SKM-1 treated with dmso at 0.1 percent for 144 hours (cell line): Measurements from ENCODE around the gene FAM193A.
A peak's percentile ranks its signal among the peaks of the same experiment; 100 is the strongest.
"Not testable (repeated sequence)": the region's sequence is repeated elsewhere in the genome, so short reads cannot be mapped to it uniquely, and the experiment has no call there.

ENCODE experiments used
- DNase-seq: peaks from one replicate; lab custom pipeline; 2025; ENCODE audit not compliant: unreplicated experiment; lab: John Stamatoyannopoulos, UW

The FAM193A gene

GRCh38 chr4:2536193-2537010 lies at the start of gene FAM193A:
Gene FAM193A (plus strand): TSS chr4:2536647. CDS start chr4:2536916, 269 bp downstream.
- peak; percentile 100 for DNase-seq

GRCh38 chr4:2486981-2487380 lies 49.5 kb upstream of the FAM193A start:
- DNase-seq: no peak

DNA sequence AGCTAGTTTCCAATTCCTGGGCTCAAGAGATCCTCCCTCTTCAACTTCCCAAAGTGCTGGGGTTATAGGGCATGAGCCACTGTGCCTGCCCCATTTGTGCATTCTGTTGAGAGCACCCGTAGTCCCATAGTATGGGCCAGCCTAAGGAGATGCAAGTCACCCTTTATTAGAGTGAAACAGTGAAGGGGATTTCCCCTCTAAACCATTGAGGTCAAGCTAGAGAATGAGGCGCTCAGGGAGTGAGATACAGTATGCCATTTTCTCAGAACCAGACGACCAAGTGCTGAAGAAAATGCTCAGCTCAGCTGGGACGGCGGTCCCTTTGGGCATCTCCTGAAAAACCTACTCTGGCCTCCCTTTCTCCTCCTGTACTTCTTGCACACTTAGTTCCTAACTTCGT lies 48.8 kb upstream of the FAM193A start:
- no peak for DNase-seq

DNA sequence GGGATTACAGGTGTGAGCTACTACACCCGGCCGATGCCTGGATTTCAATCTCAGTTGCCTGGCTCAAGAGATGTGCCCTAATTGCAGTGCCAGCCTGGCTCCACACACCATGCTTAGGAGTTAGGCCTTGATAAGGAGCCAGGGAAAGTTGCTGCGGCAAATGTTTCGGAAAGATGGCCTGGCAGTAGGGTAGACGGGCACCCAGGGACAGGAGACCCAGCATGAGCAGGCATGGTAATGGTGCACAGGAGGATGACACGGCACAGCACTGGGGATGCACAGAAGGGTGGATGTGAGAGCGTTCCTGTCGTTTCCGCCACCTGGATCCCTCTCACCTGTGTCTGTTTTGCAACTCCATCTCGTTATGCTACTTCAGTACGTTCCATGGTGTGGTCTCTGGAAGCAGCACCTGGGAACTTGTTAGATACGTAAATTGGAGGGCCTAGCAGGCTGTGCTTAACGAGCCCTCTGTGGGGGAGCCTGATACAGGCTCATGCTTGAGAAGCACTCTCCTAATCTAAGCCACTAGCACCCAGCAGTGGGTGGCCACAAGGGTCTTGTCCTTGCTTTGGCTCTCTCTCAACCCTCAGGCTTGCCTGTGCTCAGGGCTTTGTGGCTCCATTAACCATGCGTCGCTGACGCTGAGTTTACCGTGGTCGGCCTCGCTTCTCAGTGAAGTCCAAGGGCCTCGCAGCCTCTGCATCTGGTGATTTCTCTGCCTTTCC lies 47.2 kb upstream of the FAM193A start:
- DNase-seq: no peak

- DNase-seq: no peak
Observed at GRCh38 chr4:2489841-2490552, 46.5 kb upstream of the FAM193A start.

DNA sequence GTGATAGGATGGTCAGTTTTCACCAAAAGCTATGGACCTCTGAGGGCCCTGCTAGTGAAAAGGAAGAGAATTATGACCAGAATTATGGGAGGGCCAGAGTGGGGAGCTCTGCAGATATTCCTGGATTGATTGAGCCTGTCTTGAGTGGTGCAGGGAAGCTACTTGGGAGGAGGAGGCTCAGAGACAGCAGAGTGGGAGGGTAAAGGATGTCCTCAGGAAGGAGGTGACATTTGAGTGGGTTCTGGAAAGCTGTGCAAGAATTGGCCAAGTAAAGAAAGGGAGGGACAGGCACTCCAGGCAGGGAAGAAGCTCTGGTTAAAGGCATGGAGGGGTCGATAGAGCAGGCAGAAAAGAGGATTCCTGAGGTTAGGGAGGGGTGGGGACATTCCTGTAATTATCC lies 43.5 kb upstream of the FAM193A start:
- no peak for DNase-seq

- DNase-seq: no peak
Observed at GRCh38 chr4:2494992-2495391, 41.5 kb upstream of the FAM193A start.

DNA sequence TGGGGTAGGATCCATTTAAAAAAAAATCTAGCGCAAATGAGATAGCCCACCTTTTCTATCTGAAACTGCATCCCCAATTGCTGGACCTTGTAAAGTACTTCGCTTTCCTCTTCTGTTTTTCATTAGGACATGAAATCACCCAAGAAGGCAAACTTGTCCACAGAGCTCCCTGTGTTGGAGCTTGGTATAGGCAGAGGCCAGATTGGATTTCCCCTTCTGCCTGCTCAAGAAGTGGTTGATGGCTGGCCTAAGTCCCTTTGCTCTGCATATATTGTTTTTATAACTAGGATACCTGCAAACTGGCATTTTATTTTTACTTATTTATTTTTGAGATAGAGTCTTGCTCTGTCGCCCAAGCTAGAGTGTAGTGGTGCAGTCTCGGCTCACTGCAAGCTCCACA lies 39.1 kb upstream of the FAM193A start:
- no peak for DNase-seq

DNA sequence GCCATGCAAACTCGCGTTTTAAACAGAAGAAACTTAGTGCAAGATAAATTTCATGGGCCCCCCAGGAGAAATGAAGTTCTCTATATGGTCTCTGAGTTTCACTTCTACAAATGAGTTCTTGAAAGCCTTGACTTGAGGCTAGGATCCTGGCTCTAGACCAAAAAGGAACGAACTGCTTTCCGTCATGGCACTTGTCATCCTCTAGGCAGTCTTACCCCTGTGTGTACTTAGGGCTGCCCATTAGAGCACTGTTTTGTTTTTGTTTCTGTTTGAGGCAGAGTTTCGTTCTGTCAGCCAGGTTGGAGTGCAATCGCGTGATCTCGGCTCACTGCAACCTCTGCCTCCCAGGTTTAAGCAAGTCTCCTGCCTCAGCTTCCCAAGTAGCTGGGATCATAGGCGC lies 38.5 kb upstream of the FAM193A start:
- no peak for DNase-seq

DNA sequence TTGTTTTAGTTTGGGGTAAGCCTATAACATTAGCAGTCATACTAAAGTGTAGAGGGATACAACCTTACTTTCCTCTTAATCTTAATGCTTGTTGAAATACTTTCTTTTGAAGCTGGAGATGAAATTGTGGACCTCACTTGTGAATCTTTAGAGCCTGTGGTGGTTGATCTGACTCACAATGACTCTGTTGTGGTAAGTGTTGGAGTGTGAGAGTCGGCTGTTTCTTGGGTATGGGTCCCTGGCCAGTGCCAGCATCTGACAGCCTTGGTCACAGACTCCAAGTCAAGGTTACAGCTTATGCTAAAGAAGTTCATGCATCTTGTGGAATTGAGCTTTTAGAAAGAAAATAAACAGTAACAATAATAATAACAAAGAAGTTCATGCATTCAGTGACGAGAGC lies 35.9 kb upstream of the FAM193A start:
- DNase-seq: no peak

DNA sequence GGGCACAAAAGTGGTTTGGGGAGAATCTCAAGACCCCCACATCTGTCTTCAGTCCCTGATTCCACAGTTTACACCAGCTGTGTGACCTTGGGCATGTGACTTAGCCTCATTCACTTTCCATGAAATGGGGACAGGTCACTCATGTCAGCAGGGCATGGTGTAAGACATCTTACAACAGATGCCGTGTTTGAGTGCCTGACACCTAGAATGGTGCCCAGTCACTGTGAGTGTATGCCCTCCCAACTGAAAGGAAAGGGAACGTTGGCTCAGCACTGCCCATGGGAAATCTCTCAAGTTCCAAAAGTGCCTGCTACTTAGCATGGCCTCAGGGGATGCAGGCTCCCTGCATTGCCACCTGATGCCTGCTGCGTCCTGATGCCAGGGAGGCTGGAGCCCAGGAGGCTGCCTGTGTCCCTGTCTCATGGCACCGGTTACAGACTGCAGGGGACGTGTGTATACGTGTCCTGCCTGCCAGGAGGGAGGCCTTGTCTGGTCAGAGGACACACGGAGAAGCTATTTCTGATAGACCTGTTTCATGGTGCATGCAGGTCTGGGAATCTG lies 35.3 kb upstream of the FAM193A start:
- DNase-seq: no peak

DNA sequence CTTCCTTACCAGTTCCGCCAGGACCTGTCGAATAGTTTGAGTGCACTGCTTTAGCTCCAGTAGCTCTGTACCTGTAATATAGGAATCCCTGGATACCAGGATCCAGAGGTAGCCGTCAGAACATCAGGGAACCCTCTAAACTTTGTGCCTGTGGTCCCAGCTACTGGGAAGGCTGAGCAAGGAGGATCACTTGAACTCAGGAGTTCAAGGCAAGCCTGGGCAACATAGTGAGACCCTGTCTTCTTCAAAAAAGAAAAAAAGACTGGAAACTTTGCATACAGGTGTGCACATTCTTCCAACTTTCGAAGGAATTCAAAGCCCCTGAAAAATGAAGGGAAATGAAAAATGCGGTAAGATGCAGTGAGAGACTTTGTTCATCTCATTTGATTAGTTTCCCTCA lies 32.6 kb upstream of the FAM193A start:
- no peak for DNase-seq

GRCh38 chr4:2507259-2507658 lies 29.2 kb upstream of the FAM193A start:
- no peak for DNase-seq

DNA sequence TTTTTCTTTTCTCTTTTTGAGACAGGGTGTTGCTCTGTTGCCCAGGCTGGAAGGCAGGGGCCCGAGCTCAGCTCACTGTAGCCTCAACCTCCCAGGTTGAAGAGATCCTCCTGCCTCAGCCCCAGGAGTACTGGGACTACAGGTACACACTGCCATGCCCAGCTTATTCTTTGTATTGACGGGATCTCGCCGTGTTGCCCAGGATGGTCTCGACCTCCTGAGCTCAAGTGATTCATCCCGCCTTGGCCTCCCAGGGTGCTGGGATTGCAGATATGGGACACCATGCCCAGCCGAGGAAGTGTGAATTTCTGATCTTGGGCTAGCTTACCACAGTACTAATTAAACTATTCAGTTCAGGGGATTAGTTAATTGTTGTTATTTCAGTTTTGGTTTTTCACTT lies 28.6 kb upstream of the FAM193A start:
- DNase-seq: no peak

- no peak for DNase-seq
Observed at GRCh38 chr4:2510351-2511259, 25.8 kb upstream of the FAM193A start.

- no peak for DNase-seq
Observed at GRCh38 chr4:2511645-2512131, 24.8 kb upstream of the FAM193A start.

DNA sequence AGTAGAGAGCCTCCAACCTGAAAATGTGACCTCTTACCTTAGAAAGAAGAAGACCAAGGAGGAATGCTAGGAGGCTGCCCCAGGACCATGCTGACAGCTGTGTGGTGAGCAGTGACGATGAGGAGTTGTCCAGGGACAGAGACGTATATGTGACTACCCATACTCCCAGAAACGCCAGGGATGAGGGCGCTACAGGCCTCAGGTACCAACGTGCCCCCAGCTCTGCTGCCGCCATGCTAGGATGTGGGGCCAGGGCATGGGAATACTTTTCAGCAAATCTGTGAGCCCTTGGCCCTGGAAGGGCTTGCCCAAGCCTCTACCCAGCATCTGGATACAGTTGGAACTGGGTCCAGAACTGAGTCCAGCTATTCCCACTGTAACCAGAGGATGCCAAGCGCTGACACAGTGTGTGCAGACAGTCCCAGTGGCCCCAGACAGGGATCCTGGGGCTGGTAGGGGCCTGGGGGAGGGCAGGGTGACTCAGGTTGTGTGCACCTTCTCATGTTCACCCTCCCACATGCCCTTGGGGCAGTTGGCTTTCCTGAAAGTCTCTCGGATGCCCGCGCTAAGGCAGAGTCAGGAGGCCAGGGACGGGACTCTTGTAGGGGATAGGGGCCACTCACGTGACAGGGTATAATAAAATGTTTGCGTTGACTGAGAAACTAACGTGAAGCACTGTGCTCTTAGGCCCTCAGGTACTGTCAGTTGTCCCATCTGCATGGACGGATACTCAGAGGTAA lies 23.9 kb upstream of the FAM193A start:
- DNase-seq: no peak

- DNase-seq: not testable (repeated sequence)
Observed at GRCh38 chr4:2514193-2514592, 22.3 kb upstream of the FAM193A start.

DNA sequence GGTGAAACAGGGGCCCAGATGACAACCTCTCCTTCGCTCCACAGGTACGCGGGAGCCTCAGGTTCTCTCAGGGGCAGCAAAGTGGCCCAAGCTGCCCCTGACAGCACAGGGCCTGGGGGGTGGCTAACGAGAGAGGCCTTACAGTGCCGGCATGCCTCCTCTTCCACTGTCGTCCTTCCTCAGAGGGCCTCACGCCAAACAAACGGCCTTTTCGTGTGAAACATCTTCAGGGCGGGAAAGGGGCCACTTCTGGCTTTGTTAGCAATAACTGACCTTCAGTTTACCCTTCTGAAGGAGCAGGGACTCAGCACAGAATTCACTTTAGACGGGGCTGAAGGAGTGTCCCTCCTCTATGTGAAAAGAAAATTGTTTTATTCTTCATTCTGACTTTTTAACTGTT lies 21.5 kb upstream of the FAM193A start:
- not testable (repeated sequence) for DNase-seq
